Measurements from ENCODE around the gene IMP4. TPM values are rescaled to one million over a fixed set of nuclear protein-coding genes. Genes with fewer than 3 reads are reported as not detected.

The IMP4 gene
- total and polyA plus RNA-seq, 9 donors: 24.8 to 74.0 (median 54.4) TPM

DNA sequence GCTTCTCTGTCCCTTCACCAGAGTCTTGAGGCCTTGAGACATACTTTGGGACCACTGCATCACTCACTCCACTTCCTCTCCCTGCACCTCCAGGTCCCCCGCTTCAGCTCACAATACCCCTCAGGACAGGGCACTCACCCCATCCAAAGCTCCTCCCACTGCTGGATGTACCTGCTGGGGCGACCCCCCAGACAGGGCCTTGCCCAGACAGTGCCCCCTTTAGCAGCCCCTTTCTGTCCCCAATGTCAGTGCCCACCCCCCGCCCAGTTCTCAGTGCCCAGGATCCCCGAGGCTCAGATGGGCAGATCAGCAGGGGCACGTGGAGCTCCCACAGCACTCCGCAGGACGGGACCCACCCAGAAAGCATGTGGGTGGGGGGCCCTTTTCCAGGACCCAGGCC, 23.8 kb upstream of the IMP4 start:
- peaks cover 10% of the 10 kb centered on the region for H3K4me1 ChIP-seq (ENCODE audit: insufficient read depth)
- TF ChIP-seq, protein P1, sequence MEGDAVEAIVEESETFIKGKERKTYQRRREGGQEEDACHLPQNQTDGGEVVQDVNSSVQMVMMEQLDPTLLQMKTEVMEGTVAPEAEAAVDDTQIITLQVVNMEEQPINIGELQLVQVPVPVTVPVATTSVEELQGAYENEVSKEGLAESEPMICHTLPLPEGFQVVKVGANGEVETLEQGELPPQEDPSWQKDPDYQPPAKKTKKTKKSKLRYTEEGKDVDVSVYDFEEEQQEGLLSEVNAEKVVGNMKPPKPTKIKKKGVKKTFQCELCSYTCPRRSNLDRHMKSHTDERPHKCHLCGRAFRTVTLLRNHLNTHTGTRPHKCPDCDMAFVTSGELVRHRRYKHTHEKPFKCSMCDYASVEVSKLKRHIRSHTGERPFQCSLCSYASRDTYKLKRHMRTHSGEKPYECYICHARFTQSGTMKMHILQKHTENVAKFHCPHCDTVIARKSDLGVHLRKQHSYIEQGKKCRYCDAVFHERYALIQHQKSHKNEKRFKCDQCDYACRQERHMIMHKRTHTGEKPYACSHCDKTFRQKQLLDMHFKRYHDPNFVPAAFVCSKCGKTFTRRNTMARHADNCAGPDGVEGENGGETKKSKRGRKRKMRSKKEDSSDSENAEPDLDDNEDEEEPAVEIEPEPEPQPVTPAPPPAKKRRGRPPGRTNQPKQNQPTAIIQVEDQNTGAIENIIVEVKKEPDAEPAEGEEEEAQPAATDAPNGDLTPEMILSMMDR (IDR thresholded peaks at IDR 0.05): no peak
- no peak overlapping the region for H3K27ac ChIP-seq
- intact Hi-C loops (cut with DNase I): no loop called here
- no peak overlapping the region for H3K4me3 ChIP-seq
- no peak for DNase-seq
- 79 to 87% (median 87%) methylated on average over 7 of the region's 7 CpGs for WGBS, 3 donors
- no peaks in the 10 kb centered on the region for H3K9me3 ChIP-seq
- no peaks in the 10 kb centered on the region for H3K36me3 ChIP-seq
- no peaks in the 10 kb centered on the region for H3K27me3 ChIP-seq

DNA sequence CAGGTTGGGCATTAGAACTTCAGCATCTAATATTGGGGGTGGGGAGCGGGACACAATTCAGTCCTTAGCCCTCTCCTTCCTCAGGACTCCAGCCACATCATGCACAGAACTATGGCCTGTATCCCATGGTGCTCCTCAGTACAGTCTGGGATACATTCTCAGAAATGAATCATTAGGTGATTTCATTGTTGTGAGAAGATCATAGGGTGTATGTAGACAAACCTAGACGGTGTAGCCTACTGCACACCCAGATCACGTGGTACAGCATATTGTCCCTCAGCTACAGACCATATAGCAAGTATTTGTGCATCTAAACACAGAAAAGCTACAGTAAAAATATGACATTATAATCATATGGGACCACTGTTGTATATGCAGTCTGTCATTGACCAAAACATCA, 23.2 kb upstream of the IMP4 start:
- H3K4me1 ChIP-seq (ENCODE audit: insufficient read depth): peaks cover 10% of the 10 kb centered on the region
- DNase-seq: no peak
- no peak overlapping the region for H3K27ac ChIP-seq
- H3K4me3 ChIP-seq: no peak overlapping the region
- 85 to 89% (median 87%) methylated on average over 3 of the region's 3 CpGs for WGBS, 3 donors
- no peaks in the 10 kb centered on the region for H3K9me3 ChIP-seq
- no peaks in the 10 kb centered on the region for H3K27me3 ChIP-seq
- H3K36me3 ChIP-seq: no peaks in the 10 kb centered on the region
- intact Hi-C loops (cut with DNase I): no loop called here
- TF ChIP-seq EP300 (IDR thresholded peaks at IDR 0.05): no peak

DNA sequence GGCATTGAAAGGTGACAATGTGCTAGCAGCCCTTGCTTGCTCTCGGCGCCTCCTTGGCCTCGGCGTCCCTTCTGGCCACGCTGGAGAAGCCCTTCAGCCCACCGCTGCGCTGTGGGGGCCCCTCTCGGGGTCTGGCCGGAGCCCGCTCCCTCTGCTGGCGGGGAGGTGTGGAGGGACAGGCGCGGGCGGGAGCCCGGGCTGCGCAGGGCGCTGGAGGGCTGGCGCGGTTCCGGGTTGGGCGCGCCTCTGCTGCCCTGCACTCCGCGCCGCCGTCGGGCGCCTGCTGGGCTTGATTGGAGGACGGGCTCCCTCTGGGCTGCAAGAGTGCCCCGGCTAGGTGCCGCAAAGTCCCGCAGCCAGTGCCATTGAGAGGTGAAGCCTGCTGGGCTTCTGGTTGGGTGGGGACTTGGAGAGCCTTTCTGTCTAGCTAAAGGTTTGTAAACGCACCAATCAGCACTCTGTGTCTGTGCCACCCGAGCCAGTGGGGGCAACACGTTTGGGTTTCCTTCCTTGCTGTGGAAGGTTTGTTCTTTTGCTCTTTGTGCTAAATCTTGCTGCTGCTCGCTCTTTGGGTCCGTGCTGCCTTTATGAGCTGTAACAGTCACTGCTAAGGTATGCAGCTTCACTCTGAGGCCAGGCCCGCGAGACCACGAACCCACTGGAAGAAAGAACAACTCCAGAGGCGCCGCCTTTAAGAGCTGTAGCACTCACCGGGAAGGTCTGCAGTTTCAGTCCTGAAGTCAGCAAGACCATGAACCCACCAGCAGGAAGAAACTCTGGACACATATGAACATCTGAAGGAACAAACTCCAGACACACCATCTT, 14.8 kb upstream of the IMP4 start:
- Histone ChIP-seq H3K4me1 (ENCODE audit: insufficient read depth) (no peaks in the 10 kb centered on the region), H3K9me3 (no peaks in the 10 kb centered on the region), H3K4me3 (no peak overlapping the region), H3K27me3 (no peaks in the 10 kb centered on the region), H3K36me3 (no peaks in the 10 kb centered on the region), H3K27ac (no peak overlapping the region)
- DNase-seq: no peak
- intact Hi-C loops (cut with DNase I): no loop called here
- WGBS, 3 donors: 76 to 84% (median 83%) methylated on average over 42 to 43 of the region's 43 CpGs
- TF ChIP-seq POLR2A (IDR thresholded peaks at IDR 0.05) (no peak), EP300 (IDR thresholded peaks at IDR 0.05) (no peak)
- TF ChIP-seq, protein P1 (IDR thresholded peaks at IDR 0.05): no peak

DNA sequence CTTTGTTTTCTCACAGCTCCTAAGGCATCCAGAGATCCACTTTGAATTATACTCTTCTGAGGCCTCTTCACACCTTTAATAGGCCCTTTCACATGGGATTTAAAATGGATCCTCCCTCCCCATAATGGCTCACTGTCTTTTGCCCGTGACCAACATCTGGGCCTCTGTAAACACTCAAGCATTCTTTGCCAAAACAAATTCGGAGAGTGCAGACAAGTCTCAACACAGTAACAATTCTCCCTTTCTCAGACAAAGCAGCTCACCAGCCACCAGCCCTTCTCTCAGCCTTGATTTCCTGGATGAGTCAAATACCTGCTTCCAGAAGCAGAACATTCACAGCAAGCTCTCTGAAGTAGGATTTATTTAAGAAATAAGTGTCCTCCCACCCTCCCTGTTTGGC, 14.0 kb upstream of the IMP4 start:
- Histone ChIP-seq H3K27me3 (no peaks in the 10 kb centered on the region), H3K4me3 (no peak overlapping the region), H3K4me1 (ENCODE audit: insufficient read depth) (no peaks in the 10 kb centered on the region), H3K27ac (no peak overlapping the region), H3K36me3 (no peaks in the 10 kb centered on the region), H3K9me3 (no peaks in the 10 kb centered on the region)
- 13 to 35% (median 18%) methylated on average over 2 of the region's 2 CpGs for WGBS, 3 donors
- intact Hi-C loops (cut with DNase I): no loop called here
- no peak for DNase-seq
- TF ChIP-seq EP300 (IDR thresholded peaks at IDR 0.05) (no peak), POLR2A (IDR thresholded peaks at IDR 0.05) (no peak)
- TF ChIP-seq, protein P1 (IDR thresholded peaks at IDR 0.05): no peak
